Activated T-cell treated with anti-CD3 and anti-CD28 coated beads, Interleukin-2, amount 50 U/mL, for 1 hour (primary cell): ENCODE data around the gene SAMD13.
"Not testable (repeated sequence)": the region's sequence is repeated elsewhere in the genome, so short reads cannot be mapped to it uniquely, and the experiment has no call there.

ENCODE experiments used
- DNase-seq: peaks from one replicate; pipeline ENCODE4 v3.0.0-alpha.2; 2020

SAMD13 gene

GRCh38 chr1:84287389-84287788 is 14.1 kb upstream of the SAMD13 start:
- not testable (repeated sequence) for DNase-seq

GRCh38 chr1:84289169-84289785 is 12.2 kb upstream of the SAMD13 start:
- no peak for DNase-seq

GRCh38 chr1:84291882-84292655 is 9.4 kb upstream of the SAMD13 start:
- no peak for DNase-seq

- DNase-seq: no peak
Measured at GRCh38 chr1:84293766-84294165, 7.7 kb upstream of the SAMD13 start.

- DNase-seq: no peak
Measured at GRCh38 chr1:84294751-84295150, 6.8 kb upstream of the SAMD13 start.

- DNase-seq: no peak
Measured at GRCh38 chr1:84297546-84298244, 3.8 kb upstream of the SAMD13 start.

- peak; percentile 57 for DNase-seq
Measured at GRCh38 chr1:84298328-84298683, 3.2 kb upstream of the SAMD13 start.

- DNase-seq: peak; percentile 50
Measured at GRCh38 chr1:84298684-84299535, 2.6 kb upstream of the SAMD13 start.

GRCh38 chr1:84299536-84300170 is 1.9 kb upstream of the SAMD13 start:
- no peak for DNase-seq

GRCh38 chr1:84300501-84300900 is 1.0 kb upstream of the SAMD13 start:
- no peak for DNase-seq

GRCh38 chr1:84301785-84302385 is 377 bp downstream of the SAMD13 start:
- DNase-seq: no peak

GRCh38 chr1:84303314-84303830 is 1.9 kb downstream of the SAMD13 start:
- DNase-seq: no peak

GRCh38 chr1:84307398-84307797 is 5.9 kb downstream of the SAMD13 start:
- no peak for DNase-seq

- no peak for DNase-seq
Measured at GRCh38 chr1:84311296-84311695, 9.8 kb downstream of the SAMD13 start.

- DNase-seq: no peak
Measured at GRCh38 chr1:84319662-84320061, 18.2 kb downstream of the SAMD13 start.

- no peak for DNase-seq
Measured at GRCh38 chr1:84327830-84328229, 26.3 kb downstream of the SAMD13 start.

- DNase-seq: no peak
Measured at GRCh38 chr1:84330125-84330984, 28.8 kb downstream of the SAMD13 start.

GRCh38 chr1:84339503-84339902 is 38.0 kb downstream of the SAMD13 start:
- DNase-seq: no peak

- no peak for DNase-seq
Measured at GRCh38 chr1:84344286-84344685, 42.8 kb downstream of the SAMD13 start.

GRCh38 chr1:84345220-84345619 is 43.7 kb downstream of the SAMD13 start:
- no peak for DNase-seq
